GM12878 (cell line): ENCODE measurements around the gene TIMP3.

Experiments
- CEBPB ChIP-seq, 2 experiments: fragments of 150-350 bp in 1 of 2; IDR thresholded peaks; 2 replicates each; pipeline ENCODE4 v1.6.1; 2012 to 2014; ENCODE audit warnings: low read depth in 2 of 2, low read length in 2 of 2, borderline replicate concordance in 1 of 2, inconsistent platforms in 1 of 2
- CTCF ChIP-seq, 3 experiments: IDR thresholded peaks in 2 of 3; conservative IDR thresholded peaks in 1 of 3; 2 replicates each; pipeline ENCODE4 v1.5.1; 2011; ENCODE audit warnings: low read depth in 3 of 3, low read length in 3 of 3, mild to moderate bottlenecking in 3 of 3, control low read depth in 2 of 3, moderate library complexity in 2 of 3, inconsistent platforms in 1 of 3, mixed read lengths in 1 of 3; ENCODE audit not compliant: control insufficient read depth in 2 of 3, insufficient read depth in 1 of 3; ENCODE audit errors: extremely low read depth in 1 of 3
- ELK1 ChIP-seq: IDR thresholded peaks from 2 replicates; pipeline ENCODE4 v1.6.1; 2012; ENCODE audit warnings: low read depth, low read length, improper control_type of control experiment
- POLR2A ChIP-seq: IDR thresholded peaks from 2 replicates; pipeline ENCODE4 v1.6.1; 2011; ENCODE audit warnings: low read depth, mild to moderate bottlenecking, low read length
- RAD21 ChIP-seq: IDR thresholded peaks from 2 replicates; pipeline ENCODE4 v1.6.1; 2011; ENCODE audit warnings: mild to moderate bottlenecking, low read depth, low read length, moderate library complexity; ENCODE audit not compliant: insufficient read depth
- SMC3 ChIP-seq: IDR thresholded peaks from 2 replicates; pipeline ENCODE4 v1.6.1; 2011; ENCODE audit warnings: low read length, improper control_type of control experiment, borderline replicate concordance
- YY1 ChIP-seq: IDR thresholded peaks from 2 replicates; pipeline ENCODE4 v1.6.1; 2011; ENCODE audit warnings: low read depth, mild to moderate bottlenecking, low read length
- ZZZ3 ChIP-seq: IDR thresholded peaks from 2 replicates; pipeline ENCODE4 v1.6.1; 2011; ENCODE audit warnings: low read depth; ENCODE audit not compliant: control insufficient read depth, insufficient read length

- TF ChIP-seq RAD21 (no peak), CTCF (IDR thresholded peaks at IDR 0.05 in 2 of 3, conservative IDR thresholded peaks at IDR 0.05 in 1 of 3; ENCODE audit: control insufficient read depth in 2 of 3, extremely low read depth in 1 of 3, insufficient read depth in 1 of 3, low read depth in 3 of 3, low read length in 3 of 3) (no peak), ZZZ3 (no peak), YY1 (no peak), POLR2A (no peak), SMC3 (no peak), CEBPB (IDR thresholded peaks at IDR 0.05; ENCODE audit: borderline replicate concordance in 1 of 2, low read depth in 2 of 2, low read length in 2 of 2) (no peak), ELK1 (no peak)
Measured at GRCh38 chr22:32758866-32759385, 42.6 kb upstream of the TIMP3 start.
